WTC11 (cell line): Measurements from ENCODE around the gene EYS.

Experiments
- AFF4 ChIP-seq: sonication (generic); formaldehyde crosslinking; IDR thresholded peaks from 2 replicates; pipeline ENCODE4 v1.8.1; 2023; ENCODE audit warnings: mild to moderate bottlenecking, missing genetic modification reagents, borderline replicate concordance
- ATF3 ChIP-seq: sonication (generic); formaldehyde crosslinking; conservative IDR thresholded peaks from 2 replicates; pipeline ENCODE4 v1.8.1; 2022; ENCODE audit warnings: mild to moderate bottlenecking, missing genetic modification reagents
- CTCF ChIP-seq: fragments of 200-600 bp; IDR thresholded peaks from 2 replicates; pipeline ENCODE4 v1.8.0; 2022; ENCODE audit warnings: antibody characterized with exemption
- E2F1 ChIP-seq: sonication (generic); formaldehyde crosslinking; IDR thresholded peaks from 2 replicates; pipeline ENCODE4 v1.8.0; 2022; ENCODE audit warnings: mild to moderate bottlenecking, missing genetic modification reagents
- ETV6 ChIP-seq: sonication (generic); formaldehyde crosslinking; IDR thresholded peaks from 2 replicates; pipeline ENCODE4 v1.8.1; 2022; ENCODE audit warnings: mild to moderate bottlenecking, missing genetic modification reagents
- FOXP4 ChIP-seq: sonication (generic); formaldehyde crosslinking; IDR thresholded peaks from 2 replicates; pipeline ENCODE4 v1.8.0; 2022; ENCODE audit warnings: mild to moderate bottlenecking, missing genetic modification reagents
- NFE2L1 ChIP-seq: sonication (generic); formaldehyde crosslinking; IDR thresholded peaks from 2 replicates; pipeline ENCODE4 v1.8.1; 2023; ENCODE audit warnings: missing genetic modification reagents
- NR2C2 ChIP-seq: sonication (generic); formaldehyde crosslinking; IDR thresholded peaks from 2 replicates; pipeline ENCODE4 v1.8.0; 2022; ENCODE audit warnings: mild to moderate bottlenecking, missing genetic modification reagents
- PRDM15 ChIP-seq: sonication (generic); formaldehyde crosslinking; IDR thresholded peaks from 2 replicates; pipeline ENCODE4 v1.8.0; 2022; ENCODE audit warnings: missing genetic modification reagents
- USF2 ChIP-seq: sonication (generic); formaldehyde crosslinking; IDR thresholded peaks from 2 replicates; pipeline ENCODE4 v1.8.1; 2023; ENCODE audit warnings: mild to moderate bottlenecking, missing genetic modification reagents, moderate library complexity

GRCh38 chr6:63963769-63964315 lies 1743.2 kb downstream of the EYS start:
- TF ChIP-seq FOXP4 (CRISPR knock-in tag): no peak
- TF ChIP-seq CTCF: no peak
- no peak for TF ChIP-seq NFE2L1 (CRISPR knock-in tag)
- no peak for TF ChIP-seq NR2C2
- TF ChIP-seq E2F1 (CRISPR knock-in tag): no peak
- TF ChIP-seq PRDM15 (CRISPR knock-in tag): no peak
- no peak for TF ChIP-seq ETV6 (CRISPR knock-in tag)
- TF ChIP-seq ATF3 (CRISPR knock-in tag): no peak
- TF ChIP-seq AFF4 (CRISPR knock-in tag): no peak
- no peak for TF ChIP-seq USF2 (CRISPR knock-in tag)
